Thyroid gland (tissue), 4 donors: ENCODE results near the gene CCDC136.

Source experiments
- POLR2A ChIP-seq, 2 donors: fragments of 450-650 bp; IDR thresholded peaks; one replicate each; pipeline ENCODE4 v1.6.1; 2017; ENCODE audit warnings: antibody characterized with exemption in 2 of 2, mild to moderate bottlenecking in 2 of 2, moderate library complexity in 1 of 2
- TF ChIP-seq, protein P1 (sequence below), 6 experiments: fragments of 200-600 bp in 3 of 6; fragments of 450-650 bp in 3 of 6; sonication (generic) in 3 of 6; IDR thresholded peaks; one replicate each; pipeline ENCODE4 v1.5.1; 2016 to 2019; ENCODE audit warnings: antibody characterized with exemption in 6 of 6, mild to moderate bottlenecking in 2 of 6, inconsistent platforms in 1 of 6, moderate library complexity in 1 of 6

DNA sequence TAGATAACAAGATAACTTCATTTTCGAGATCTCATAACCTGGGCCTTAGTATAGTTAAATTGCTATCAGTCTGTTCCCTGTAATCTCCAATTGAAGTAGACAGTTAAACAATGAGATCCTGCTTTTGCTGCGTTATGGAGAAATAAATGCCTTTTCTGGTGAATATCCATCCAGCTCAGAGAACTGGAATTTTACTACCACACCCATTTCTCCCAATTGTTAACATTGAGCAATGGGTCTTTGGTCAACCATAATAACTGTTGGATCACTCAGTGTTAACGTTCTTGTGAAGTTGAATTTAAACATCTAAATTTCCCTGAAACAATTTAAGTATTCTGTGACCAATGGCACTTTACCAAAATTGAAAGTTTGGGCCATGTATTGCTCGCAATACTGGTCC is 49.6 kb upstream of the CCDC136 start:
- TF ChIP-seq, protein P1, sequence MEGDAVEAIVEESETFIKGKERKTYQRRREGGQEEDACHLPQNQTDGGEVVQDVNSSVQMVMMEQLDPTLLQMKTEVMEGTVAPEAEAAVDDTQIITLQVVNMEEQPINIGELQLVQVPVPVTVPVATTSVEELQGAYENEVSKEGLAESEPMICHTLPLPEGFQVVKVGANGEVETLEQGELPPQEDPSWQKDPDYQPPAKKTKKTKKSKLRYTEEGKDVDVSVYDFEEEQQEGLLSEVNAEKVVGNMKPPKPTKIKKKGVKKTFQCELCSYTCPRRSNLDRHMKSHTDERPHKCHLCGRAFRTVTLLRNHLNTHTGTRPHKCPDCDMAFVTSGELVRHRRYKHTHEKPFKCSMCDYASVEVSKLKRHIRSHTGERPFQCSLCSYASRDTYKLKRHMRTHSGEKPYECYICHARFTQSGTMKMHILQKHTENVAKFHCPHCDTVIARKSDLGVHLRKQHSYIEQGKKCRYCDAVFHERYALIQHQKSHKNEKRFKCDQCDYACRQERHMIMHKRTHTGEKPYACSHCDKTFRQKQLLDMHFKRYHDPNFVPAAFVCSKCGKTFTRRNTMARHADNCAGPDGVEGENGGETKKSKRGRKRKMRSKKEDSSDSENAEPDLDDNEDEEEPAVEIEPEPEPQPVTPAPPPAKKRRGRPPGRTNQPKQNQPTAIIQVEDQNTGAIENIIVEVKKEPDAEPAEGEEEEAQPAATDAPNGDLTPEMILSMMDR (IDR thresholded peaks at IDR 0.05), result no peak
- TF ChIP-seq POLR2A (IDR thresholded peaks at IDR 0.05), result no peak
